HepG2 (cell line): ENCODE results near the gene ASCC2. TPM values are rescaled to one million over a fixed set of nuclear protein-coding genes. Genes with fewer than 3 reads are reported as not detected.

ENCODE experiments used
- CTCF ChIP-seq: sonication (generic); formaldehyde crosslinking; IDR thresholded peaks from 2 replicates; pipeline ENCODE4 v1.5.0; 2020; ENCODE audit warnings: mild to moderate bottlenecking, missing genetic modification reagents, moderate library complexity
- EED ChIP-seq: sonication (generic); formaldehyde crosslinking; IDR thresholded peaks from 2 replicates; pipeline ENCODE4 v1.5.0; 2020; ENCODE audit warnings: mild to moderate bottlenecking, missing genetic modification reagents
- HMG20A ChIP-seq: IDR thresholded peaks from 2 replicates; pipeline ENCODE4 v1.6.1; 2016; ENCODE audit warnings: borderline replicate concordance
- KDM5A ChIP-seq: fragments of 200-600 bp; sonication (generic); IDR thresholded peaks from 2 replicates; pipeline ENCODE4 v1.7.0; 2018; ENCODE audit warnings: antibody characterized with exemption, mild to moderate bottlenecking, low read length, borderline replicate concordance
- MATR3 ChIP-seq: sonication (generic); formaldehyde crosslinking; IDR thresholded peaks from 2 replicates; pipeline ENCODE4 v1.4.0; 2020; ENCODE audit warnings: missing genetic modification reagents
- MTERF4 ChIP-seq: sonication (generic); formaldehyde crosslinking; IDR thresholded peaks from 2 replicates; pipeline ENCODE4 v1.8.0; 2023; ENCODE audit warnings: mild to moderate bottlenecking, missing genetic modification reagents
- NFYB ChIP-seq: sonication (generic); formaldehyde crosslinking; IDR thresholded peaks from 2 replicates; pipeline ENCODE4 v1.4.0; 2020; ENCODE audit warnings: missing genetic modification reagents
- NR2C2 ChIP-seq: sonication (generic); formaldehyde crosslinking; IDR thresholded peaks from 2 replicates; pipeline ENCODE4 v1.4.0; 2020; ENCODE audit warnings: missing genetic modification reagents, mild to moderate bottlenecking, moderate library complexity, borderline replicate concordance
- PREB ChIP-seq: sonication (generic); formaldehyde crosslinking; IDR thresholded peaks from 2 replicates; pipeline ENCODE4 v1.4.0; 2020; ENCODE audit warnings: missing genetic modification reagents
- RERE ChIP-seq: IDR thresholded peaks from 2 replicates; pipeline ENCODE4 v1.6.1; 2016; ENCODE audit warnings: low read depth, missing genetic modification reagents, missing compliant biosample characterization
- RORA ChIP-seq: sonication (generic); formaldehyde crosslinking; IDR thresholded peaks from 2 replicates; pipeline ENCODE4 v1.5.0; 2020; ENCODE audit warnings: mild to moderate bottlenecking, missing genetic modification reagents, moderate library complexity
- ZFP36 ChIP-seq: fragments of 150-350 bp; IDR thresholded peaks from 2 replicates; pipeline ENCODE4 v1.6.1; 2018; ENCODE audit warnings: borderline replicate concordance, low read length, low read depth; ENCODE audit not compliant: partially characterized antibody
- ZNF136 ChIP-seq: sonication (generic); formaldehyde crosslinking; IDR thresholded peaks from 2 replicates; pipeline ENCODE4 v1.8.1; 2022; ENCODE audit warnings: low read depth, mild to moderate bottlenecking, moderate library complexity, missing genetic modification reagents
- ZNF30 ChIP-seq: sonication (generic); formaldehyde crosslinking; IDR thresholded peaks from 2 replicates; pipeline ENCODE4 v1.5.0; 2020; ENCODE audit warnings: mild to moderate bottlenecking, missing genetic modification reagents
- ZNF790 ChIP-seq: sonication (generic); formaldehyde crosslinking; IDR thresholded peaks from 2 replicates; pipeline ENCODE4 v1.8.0; 2022; ENCODE audit warnings: missing genetic modification reagents, mild to moderate bottlenecking, borderline replicate concordance
- ZNF883 ChIP-seq: sonication (generic); formaldehyde crosslinking; IDR thresholded peaks from 2 replicates; pipeline ENCODE4 v1.5.1; 2020; ENCODE audit warnings: mild to moderate bottlenecking, missing genetic modification reagents; ENCODE audit errors: not compliant biosample characterization
- ZSCAN29 ChIP-seq: sonication (generic); formaldehyde crosslinking; conservative IDR thresholded peaks from 2 replicates; pipeline ENCODE4 v1.4.0; 2020; ENCODE audit warnings: mild to moderate bottlenecking, missing genetic modification reagents
- polyA plus RNA-seq, 8 experiments: library from polyadenylated mRNA; depleted of rRNA in 3 of 8; stranded (reverse) in 7 of 8; unstranded in 1 of 8; fragments of >200 nt; fragmentation: Illumina TruSeq in 4 of 8; extraction: Trizol in 4 of 8; gene quantifications; 2 replicates each; pipeline versions ENCODE4 v1.2.1 to v1.2.3, GENCODE V29; 2011 to 2016; ENCODE audit warnings: low read depth in 4 of 8, missing spikeins in 1 of 8, mixed read lengths in 1 of 8; ENCODE audit not compliant: insufficient read depth in 1 of 8
- total RNA-seq, 5 experiments: library from RNA; depleted of rRNA; stranded (reverse); fragments of >200 nt; fragmentation: Illumina TruSeq; extraction: Trizol; gene quantifications; 2 replicates each; pipeline ENCODE4 v1.2.3, GENCODE V29; 2016; ENCODE audit warnings: low read depth in 1 of 5

The ASCC2 gene
- total and polyA plus RNA-seq, 2 of the 13 experiments (the other 11 are each of a cell fraction or from before 2014, with no cell fraction given) = 26.2 to 26.3 TPM

GRCh38 chr22:29799217-29799680 lies 38.8 kb downstream of the ASCC2 start (continued):
- TF ChIP-seq CTCF (0 out of 2 replicates have a peak, but pooled peaks have one; percentile 26), RORA (CRISPR knock-in tag) (no peak), NR2C2 (CRISPR knock-in tag) (peak; percentile 78), MTERF4 (CRISPR knock-in tag) (no peak; the same call in 1 of the 2 replicates), PREB (CRISPR knock-in tag) (no peak), ZNF136 (CRISPR knock-in tag) (no peak), RERE (CRISPR knock-in tag) (no peak), ZSCAN29 (CRISPR knock-in tag) (no peak), ZFP36 (no peak), MATR3 (no peak), ZNF883 (no peak), NFYB (no peak), EED (CRISPR knock-in tag) (no peak), ZNF790 (no peak), KDM5A (no peak), HMG20A (0 out of 2 replicates have a peak, but pooled peaks have one; percentile 24), ZNF30 (no peak)
